Stimulated activated CD8-positive, alpha-beta memory T cell treated with anti-CD3 and anti-CD28 coated beads, Interleukin-7, amount 100 ng/mL, for 1 hour (primary cell): Measurements from ENCODE around the gene INPP5J.
"Not testable (repeated sequence)": the region's sequence is repeated elsewhere in the genome, so short reads cannot be mapped to it uniquely, and the experiment has no call there.

Experiments used
- DNase-seq, 2 donors: peaks; one replicate each; pipeline ENCODE4 v3.0.0-alpha.2; 2020; ENCODE audit warnings: low read depth in 2 of 2

INPP5J gene

DNA sequence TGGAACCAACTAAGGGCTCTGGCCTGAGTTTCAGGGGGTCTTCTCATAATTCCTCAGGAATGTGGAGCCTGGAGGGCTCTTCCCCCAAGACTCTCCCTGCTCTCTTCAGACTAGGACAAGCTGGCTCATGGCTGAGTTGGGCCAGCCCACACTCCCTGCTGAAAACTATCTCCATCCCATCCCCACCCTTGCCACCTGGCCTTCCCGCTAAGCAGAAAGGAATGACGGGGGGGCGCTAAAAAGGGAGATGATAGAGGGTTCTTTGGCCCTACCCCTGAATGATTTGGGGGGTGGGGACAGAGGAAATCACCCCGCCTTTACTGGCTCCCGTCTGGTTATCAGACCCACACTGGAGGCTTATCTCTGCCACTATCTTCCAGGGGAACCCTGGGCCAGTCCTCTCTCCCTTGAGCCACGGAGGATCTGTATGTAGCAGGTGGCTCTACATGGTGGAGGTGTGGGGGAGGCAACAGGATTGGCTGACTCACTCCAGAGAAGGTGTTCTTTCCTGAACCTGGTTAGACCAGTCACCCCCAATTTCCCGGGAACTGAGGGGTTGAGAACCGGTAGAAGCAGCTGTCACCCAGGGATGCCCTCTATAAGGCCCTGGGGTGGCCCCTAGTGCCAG, 35.9 kb upstream of the INPP5J start:
- DNase-seq = no peak

DNA sequence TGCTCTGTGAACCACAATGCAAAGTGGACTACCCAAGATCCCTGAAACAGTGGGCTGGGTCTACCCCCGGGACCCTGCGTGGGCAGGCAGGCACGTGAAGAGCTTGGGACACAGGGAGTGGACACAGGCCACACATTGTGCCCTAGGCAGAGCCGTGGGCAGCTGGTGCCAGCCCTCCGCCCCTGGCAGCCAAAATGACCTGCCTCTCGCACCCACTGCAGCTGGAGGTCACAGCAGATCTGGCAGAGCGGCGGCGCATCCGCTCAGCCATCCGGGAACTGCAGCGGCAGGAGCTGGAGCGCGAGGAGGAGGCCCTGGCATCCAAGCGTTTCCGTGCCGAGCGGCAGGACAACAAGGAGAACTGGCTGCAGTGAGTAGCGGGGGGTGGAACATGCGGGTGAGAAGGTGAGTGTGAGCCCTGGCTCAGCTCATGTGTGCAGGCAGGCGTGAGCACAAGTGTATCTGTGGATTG, 35.0 kb upstream of the INPP5J start:
- no peak for DNase-seq

DNA sequence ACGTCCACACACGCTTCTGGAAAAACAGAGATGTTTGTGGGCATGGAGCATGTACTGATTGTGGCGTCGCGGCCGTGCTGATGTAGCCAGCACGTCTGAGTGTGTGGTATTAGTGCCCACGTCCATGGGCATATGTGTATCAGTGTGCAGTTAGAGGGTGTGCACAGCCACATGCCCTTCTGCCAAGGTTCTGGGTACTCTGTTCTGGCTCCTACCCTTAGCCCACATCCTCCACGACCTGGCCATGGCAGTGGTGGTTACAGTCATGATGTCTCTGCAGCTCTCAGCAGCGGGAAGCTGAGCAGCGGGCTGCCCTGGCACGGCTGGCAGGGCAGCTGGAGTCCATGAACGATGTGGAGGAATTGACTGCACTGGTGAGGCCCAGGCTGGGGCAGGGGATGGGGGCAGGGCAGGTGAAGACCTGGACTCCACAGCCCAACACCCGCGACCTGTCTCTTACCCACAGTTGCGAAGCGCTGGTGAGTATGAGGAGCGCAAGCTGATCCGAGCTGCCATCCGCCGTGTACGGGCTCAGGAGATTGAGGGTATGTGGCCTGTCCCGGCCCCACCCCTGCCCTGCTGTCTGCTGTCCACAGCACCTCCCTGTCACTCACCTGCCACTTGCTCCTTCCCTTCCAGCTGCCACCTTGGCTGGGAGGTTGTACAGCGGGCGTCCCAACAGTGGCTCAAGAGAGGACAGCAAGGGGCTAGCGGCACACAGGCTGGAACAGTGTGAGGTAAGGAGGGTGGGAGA, 34.4 kb upstream of the INPP5J start:
- DNase-seq = no peak

DNA sequence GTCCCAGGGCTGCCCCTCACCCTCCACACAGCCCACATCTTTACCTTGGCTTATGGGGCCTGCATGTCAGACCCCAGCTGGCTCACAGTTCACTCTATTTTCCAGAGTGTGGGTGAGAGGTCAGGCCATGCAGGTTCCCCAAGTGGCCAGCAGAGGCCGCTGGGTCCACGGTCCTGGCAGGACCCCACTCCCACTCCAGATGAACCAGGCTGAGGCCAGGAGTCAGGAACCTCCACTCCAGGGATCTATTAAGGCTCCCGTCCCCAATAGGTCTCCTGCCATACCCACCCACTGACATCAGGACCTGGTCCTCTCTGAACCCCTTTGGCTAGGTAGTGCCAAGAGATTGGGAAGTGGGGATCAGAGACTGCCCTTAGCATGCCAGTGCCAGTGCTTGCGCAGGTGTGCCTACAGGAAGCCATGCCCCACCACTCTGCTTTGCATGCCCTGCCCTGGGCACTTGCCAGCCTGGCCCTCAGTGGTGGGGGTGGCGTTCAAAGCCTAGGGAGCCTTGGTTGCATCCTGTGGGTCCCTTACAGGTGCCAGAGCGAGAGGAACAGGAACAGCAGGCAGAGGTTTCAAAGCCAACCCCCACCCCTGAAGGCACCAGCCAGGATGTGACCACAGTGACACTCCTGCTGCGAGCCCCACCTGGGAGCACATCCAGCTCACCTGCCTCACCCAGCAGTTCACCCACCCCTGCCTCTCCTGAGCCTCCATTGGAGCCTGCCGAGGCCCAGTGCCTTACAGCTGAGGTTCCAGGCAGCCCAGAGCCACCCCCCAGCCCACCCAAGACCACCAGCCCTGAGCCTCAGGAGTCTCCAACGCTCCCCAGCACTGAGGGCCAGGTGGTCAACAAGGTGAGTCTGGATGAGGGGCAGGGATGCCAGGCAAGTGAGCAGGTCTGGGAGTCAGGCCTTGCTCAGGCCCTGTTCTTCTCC, 33.3 kb upstream of the INPP5J start:
- no peak for DNase-seq

DNA sequence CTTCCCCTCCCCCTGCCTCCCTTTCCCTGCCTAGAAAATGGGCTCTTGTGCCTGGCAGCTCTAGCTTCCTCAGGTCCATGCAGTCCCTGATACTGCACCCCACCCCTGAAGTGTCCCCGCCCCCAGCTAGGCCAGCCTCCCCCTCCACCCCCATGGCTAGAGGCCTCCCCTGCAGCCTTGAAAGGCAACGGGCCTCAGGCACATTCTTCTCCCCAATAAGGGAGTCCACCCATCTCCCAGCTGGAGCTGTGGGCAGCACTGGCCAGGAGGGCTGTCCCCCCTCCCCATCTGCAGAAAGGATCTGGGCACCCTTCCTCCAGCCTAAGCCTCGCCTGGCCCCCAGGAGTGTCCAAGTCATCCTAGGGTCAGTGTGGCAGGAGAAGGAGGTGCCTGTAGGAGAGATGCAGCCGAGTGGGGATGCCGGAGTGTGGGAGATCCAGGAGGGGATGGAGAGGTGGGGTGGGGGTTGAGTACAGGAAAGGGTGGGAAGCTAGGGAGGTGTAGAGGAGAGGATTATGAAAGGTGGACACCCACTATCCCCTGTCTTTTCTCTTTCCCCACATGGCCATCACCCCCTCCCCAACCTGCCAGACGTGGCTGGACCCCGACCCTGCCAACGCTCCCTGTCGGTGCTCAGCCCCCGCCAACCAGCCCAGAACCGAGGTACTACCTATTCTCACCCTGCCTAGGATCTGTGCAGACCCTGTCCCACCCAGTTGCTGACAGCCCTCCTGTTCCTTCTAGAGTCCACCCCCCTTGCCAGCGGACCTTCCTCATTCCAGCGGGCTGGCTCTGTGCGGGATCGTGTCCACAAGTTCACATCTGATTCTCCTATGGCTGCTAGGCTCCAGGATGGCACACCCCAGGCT, 32.3 kb upstream of the INPP5J start:
- DNase-seq = no peak

DNA sequence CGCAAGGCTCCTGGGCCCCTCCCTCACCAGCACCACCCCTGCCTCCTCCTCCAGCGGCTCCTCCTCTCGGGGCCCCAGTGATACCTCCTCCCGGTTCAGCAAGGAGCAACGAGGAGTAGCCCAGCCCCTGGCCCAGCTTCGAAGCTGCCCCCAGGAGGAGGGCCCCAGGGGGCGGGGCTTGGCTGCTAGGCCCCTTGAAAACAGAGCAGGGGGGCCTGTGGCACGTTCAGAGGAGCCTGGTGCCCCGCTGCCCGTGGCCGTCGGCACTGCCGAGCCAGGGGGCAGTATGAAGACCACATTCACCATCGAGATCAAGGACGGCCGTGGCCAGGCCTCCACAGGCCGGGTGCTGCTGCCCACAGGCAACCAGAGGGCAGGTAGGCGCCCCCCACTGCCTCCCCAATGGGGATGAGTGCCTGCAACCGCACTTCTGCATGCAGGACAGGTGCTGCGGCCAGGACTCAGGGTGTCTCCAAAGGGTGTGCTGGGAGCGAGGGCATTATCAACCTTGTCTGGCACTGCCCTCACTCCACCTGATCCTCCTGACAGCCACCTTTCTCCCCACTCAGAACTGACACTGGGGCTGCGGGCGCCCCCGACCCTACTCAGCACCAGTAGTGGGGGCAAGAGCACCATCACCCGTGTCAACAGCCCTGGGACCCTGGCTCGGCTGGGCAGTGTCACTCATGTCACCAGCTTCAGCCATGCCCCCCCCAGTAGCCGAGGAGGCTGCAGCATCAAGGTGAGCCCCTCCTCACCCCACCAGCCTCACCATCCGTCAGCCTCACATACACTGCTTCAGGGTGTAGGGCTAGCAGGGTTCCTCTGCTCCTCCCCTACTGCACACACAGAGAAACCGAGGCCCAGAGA, 31.4 kb upstream of the INPP5J start:
- no peak for DNase-seq

DNA sequence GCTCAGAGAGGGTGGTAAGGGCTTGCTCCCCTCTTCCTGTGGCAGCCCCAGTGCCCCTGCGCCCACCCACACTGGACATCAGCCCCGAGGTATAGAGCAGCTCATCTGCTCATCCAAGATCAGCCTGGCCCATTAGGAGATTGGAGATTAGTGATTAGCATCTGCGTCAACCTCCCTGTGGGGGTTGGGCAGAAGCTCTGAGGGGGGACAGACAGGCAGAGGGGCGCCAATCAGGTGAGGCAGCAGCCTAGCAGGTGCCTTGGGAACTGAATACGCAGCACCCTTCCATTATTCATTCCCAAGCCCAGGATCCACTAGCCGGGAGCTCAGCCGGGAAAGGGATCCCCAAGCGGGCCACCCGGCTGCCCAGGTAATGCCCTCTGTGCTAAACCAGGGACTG, 30.6 kb upstream of the INPP5J start:
- DNase-seq = no peak

DNA sequence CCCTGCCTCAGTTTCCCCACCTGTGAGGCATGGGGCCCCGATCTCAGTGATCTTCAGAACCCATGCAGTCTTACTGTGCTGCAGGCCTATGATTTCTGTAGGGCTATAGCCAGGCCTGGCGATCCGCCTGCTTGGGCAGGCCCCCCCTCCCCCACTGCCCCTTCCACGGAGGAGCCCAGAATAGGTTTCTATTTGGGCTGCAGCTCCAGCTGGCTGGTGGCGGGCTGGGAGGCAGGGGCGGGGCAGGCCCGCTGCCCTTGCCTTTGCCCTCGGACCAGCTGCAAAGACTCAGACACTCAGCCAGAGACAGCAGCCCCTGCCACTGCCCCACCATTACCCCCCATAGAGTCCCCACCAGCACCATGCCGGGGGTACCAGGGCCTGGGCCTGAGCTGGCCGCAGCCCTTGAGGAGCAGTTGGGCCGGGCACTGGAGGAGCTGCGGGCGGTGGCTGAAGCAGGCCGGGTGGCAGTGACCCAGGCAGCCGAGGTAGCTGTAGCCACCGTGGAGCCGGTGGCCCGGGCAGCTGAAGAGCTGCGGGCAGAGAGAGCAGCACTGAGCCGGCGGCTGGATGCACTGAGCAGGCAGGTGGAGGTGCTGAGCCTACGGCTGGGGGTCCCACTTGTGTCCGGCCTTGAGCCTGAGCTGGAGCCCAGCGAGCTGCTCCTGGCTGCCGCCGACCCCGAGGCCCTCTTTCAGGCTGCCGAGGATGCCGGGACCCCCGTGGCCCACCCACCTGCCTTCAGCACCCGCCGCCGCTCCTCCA, 29.5 kb upstream of the INPP5J start:
- no peak for DNase-seq

DNA sequence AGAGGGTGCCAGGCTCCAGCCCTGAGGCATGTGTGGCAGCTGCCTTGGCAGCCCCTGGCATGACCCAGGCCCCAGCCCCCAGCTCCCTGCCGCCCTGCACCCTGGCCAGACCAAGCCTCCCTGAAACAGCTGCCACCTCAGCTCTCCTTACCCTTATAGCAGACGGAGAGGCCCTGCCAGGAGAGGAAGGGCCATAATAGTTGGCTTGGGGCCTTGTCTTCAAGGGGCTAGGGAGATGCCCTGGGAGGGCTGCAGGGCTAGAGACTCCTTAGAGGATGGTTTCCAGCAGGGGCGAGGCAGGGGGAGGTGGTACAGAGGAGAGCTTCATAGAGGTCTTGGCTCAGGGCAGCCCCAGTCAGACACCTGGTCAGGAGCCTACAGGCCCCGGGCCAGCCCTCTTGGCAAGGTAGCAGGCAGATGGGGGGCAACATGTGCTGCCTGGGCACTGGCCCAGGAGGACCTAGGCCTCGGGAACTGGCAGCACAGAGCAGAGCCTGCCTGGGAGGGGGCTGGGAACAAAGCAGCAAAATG, 28.7 kb upstream of the INPP5J start:
- no peak for DNase-seq

DNA sequence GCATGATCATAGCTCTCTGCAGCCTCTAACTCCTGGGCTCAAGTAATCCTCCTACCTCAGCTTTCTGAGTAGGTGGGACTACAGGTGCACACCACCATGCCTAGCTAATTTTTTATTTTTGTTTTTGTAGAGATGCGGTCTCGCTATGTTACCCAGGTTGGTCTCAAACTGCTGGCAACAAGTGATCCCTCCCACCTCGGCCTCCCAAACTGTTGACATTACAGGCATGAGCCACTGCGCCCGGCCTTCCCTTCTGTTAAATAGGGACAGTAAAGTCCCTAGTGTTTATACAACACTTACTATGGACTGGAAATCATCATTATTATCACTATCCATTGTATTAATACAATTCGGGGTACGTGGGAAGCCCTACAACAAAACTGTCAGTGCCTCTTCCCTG, 28.0 kb upstream of the INPP5J start:
- DNase-seq = no peak

DNA sequence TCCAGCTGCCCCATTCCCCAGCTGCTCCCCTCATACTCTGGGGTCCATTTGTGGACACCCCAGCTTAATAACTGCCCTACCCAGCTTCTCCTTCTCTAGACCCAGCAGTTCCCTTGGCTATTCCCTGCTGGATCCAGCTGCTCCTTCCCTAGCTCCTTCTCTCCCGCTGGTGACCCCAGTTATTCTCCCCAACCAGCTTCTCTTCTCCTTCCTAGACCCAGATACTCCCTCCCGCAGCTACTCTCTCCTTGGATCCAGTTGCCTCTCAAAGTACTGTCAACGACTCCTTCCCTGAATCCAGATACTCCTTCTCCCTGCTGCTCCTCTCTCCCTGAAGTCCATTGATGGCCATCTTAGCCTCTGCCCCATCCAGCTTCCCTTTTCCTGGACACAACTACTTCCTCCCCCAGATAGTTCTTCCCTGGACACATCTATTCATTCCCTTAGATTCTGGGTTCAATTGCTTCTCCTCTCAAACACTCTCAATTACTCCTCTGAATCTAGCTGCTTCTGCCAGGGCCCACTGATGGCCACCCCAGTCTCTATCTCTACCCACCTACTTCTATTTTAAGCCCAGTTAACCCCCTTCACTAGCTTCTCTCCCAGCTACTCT, 27.0 kb upstream of the INPP5J start:
- DNase-seq = no peak

DNA sequence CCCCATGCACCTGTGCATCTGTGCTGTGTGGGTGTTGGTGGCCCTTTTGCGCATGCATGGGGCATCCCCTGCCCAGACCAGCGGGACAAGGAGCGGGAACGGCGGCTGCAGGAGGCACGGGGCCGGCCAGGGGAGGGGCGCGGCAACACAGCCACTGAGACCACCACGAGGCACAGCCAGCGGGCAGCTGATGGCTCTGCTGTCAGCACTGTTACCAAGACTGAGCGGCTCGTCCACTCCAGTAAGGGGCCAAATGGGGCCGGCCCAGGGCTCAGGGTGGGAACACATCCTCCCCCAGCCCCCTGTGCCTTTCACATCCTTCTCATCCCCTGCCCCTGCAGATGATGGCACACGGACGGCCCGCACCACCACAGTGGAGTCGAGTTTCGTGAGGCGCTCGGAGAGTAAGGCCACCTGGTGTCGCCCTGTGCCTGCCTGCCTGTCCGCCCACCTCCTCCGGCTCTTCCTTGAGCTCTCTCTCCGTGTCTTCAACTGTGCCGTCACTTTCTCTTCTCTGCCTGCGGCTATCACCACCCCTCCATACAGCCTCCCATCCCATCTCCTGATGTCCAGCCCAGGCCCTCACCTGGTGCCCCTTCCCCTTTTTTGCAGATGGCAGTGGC, 26.0 kb upstream of the INPP5J start:
- no peak for DNase-seq

DNA sequence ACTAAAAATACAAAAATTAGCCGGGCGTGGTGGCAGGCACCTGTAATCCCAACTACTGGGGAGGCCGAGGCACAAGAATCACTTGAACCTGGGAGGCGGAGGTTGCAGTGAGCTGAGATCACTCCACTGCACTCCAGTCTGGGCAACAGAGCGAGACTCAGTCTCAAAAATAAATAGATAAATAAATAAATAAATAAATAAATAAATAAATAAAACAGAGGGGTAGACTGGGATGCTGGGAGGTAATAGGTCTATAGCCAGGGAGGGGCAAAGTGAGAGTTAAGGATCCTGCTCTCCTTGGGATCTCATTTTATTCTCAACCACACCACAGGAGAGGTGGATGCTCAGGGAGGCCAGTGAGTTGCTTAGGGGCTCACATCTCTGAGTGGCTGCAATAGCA, 25.2 kb upstream of the INPP5J start:
- not testable (repeated sequence) for DNase-seq

DNA sequence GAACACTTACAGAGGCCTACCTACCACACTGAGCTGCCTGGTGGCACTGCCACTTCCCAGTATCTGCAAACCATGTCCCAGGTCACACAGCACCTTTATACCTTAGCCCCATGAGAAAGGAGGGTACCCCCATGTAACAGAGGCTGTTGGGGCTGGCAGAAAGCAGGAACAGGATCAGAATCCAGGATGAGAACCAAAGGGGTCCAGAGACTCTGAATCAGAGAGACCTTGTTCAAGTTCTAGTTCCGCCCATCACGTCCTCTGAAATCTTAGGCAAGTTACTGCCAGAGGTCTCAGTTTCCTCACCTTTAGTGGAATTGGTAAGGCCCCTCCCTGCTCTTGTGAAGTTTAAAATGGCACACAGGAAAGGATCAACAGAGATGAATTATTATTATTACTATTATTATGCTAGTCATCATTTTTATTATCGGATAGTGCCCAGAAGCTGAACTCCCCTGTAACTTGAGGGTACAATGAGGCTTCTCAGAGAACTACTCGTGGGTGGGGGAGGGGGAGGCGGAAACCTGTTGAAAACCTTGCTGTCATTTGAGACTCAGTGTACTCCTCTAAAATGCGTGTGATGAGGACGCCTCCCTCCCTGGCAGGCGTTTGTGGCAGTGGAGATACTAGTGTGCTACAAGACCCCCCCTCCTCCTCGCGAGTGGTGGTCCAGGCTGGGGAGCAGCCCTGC, 24.7 kb upstream of the INPP5J start:
- DNase-seq = no peak

DNA sequence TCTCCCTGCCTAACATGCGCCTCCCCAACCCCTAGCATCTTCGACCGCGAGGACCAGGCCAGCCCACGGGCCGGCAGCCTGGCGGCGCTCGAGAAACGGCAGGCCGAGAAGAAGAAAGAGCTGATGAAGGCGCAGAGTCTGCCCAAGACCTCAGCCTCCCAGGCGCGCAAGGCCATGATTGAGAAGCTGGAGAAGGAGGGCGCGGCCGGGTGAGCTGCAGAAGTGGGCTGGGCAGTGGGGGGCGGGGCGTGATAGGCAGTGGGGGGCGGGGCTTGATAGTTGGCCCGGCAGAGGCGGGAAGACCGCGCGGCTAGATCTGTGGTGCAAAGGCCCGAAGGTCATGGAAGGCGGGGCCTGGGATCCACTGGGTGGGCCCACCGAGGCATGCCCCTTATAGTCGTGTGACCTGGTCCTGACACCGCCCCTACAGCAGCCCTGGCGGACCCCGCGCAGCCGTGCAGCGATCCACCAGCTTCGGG, 24.1 kb upstream of the INPP5J start:
- no peak for DNase-seq

DNA sequence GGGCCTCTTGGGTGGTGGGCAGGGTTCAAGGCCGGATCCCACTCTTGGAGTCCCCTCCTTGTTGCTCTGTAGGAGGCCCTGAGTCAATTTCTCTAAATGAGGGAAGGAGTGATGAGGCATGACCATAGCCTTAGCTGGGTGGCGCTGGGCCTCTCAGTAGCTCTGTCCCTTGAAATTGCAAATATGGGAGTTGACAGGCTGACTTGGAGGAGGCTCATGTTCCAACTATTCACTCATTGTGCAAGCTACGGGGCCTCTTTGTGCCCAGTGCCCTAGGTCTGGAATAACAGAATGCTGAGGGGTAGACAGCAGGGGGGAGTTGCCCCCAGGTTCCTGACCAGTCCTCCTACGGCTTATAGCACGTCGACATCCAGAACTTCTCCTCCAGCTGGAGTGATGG, 23.4 kb upstream of the INPP5J start:
- no peak for DNase-seq

DNA sequence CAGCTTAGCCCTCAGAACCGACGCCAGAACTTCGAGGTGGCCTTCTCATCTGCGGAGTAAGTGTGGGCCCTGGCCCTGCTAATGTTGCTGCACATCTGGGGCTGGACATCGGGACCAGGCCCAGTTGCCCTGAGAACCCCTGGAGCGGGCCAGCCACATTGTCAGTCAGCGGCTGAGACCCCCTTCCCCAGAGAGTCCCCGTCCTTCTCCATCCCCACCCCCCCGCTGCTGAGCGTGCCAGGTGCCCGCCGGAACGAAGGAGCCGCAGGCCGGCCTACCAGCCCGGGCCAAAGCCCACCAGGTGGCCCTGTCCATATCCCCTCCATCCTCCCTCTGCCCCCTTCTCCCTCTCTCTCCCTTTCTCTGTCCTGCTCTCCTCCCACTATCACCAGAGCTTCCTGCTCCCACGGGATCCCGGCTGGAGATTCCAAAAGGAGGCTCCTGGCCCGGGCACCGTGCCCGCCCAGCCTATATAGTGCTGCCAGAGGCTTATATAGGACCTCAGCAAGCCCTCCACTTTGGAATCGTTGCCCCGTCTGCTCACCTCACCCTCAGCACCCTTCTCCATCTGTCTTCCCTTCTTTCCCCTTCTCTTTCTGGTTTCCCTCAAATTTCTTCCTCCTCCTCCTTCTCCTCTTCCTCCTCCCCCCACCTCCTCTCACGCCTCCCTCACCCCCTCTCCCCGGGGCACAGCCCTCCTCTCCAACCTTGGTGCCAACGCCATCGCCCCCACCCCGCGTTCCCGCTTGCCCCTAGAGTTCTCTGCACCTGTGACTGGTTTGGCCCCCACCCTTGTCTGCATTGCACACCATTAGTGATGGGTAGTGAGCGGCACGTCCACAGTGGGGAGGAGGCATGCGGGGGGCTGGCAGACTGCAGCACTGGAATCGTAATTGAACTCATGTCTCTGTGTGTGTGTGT, 22.7 kb upstream of the INPP5J start:
- no peak for DNase-seq
